ENCODE data around the gene CELSR1. TPM values are rescaled to one million over a fixed set of nuclear protein-coding genes. Genes with fewer than 3 reads are reported as not detected.
"Not testable (repeated sequence)": the region's sequence is repeated elsewhere in the genome, so short reads cannot be mapped to it uniquely, and the experiment has no call there.

The CELSR1 gene
- total RNA-seq, 1 donor from 2014 or later, result 16.0 TPM

DNA sequence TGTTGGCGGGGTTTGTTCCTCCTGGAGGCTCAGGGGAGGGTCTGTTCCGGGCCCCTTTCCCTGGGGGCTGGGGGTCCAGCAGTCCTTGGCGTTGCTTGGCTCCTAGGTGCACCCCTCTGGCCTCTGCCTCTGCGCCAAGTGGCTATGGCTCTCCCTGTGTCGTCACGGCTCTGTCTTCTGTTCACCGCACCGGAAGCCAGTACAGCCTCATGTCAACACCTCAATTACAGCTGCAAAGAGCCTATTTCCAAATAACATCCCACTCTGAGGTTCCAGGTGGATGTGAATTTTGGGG lies 64.8 kb downstream of the CELSR1 start:
- Mint-ChIP-seq H3K9me3 (ENCODE audit: unreplicated experiment) (peaks cover 9% of the 10 kb centered on the region), H3K36me3 (ENCODE audit: unreplicated experiment) (peaks cover 7% of the 10 kb centered on the region), H3K4me1 (ENCODE audit: unreplicated experiment) (no peaks in the 10 kb centered on the region), H3K27ac (ENCODE audit: unreplicated experiment) (no peak overlapping the region), H3K27me3 (ENCODE audit: unreplicated experiment) (no peaks in the 10 kb centered on the region), H3K4me3 (ENCODE audit: unreplicated experiment) (no peak overlapping the region)
- TF ChIP-seq, protein P1, sequence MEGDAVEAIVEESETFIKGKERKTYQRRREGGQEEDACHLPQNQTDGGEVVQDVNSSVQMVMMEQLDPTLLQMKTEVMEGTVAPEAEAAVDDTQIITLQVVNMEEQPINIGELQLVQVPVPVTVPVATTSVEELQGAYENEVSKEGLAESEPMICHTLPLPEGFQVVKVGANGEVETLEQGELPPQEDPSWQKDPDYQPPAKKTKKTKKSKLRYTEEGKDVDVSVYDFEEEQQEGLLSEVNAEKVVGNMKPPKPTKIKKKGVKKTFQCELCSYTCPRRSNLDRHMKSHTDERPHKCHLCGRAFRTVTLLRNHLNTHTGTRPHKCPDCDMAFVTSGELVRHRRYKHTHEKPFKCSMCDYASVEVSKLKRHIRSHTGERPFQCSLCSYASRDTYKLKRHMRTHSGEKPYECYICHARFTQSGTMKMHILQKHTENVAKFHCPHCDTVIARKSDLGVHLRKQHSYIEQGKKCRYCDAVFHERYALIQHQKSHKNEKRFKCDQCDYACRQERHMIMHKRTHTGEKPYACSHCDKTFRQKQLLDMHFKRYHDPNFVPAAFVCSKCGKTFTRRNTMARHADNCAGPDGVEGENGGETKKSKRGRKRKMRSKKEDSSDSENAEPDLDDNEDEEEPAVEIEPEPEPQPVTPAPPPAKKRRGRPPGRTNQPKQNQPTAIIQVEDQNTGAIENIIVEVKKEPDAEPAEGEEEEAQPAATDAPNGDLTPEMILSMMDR (IDR thresholded peaks at IDR 0.05), result no peak
- DNase-seq (ENCODE audit: extremely low spot score, unreplicated experiment), result no peak

DNA sequence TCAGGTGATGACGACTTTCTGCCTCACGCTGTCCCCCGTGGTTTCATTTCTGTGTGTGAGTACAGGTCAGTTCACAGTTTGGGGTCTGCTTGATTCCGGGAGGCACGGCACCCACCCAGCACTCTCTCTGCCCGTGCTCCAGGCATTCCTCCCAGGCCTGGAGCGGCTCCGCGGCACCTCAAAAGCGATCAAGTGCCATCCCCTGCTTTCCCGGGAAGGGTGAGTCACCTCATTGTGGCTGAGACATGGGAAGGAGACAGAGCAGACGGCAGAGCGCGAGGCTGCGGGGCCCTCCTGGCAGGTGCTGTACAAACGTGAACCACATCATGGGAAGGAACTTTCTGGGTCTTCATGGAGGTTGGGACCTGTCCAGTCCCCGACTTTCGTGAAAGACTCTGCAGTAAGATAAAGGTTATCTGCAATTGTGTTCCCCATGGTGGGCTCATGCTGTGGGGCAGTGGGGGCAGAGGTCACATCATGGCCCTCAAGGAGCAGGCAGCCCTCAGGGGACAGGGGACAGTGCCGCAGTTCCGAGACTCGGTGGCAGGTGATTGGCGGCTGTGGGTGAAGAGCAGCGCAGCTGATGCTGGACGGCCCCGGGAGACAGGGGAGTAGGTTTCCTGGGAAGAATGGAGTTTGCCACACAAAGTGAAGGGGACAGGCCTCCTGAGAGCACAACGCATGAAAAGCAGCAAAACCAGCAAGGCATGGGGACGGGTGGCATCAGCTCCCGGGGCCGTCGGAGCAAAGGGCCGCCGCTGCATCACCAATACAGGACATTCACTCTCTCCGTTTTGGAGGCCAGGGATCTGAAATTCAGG lies 65.3 kb downstream of the CELSR1 start:
- TF ChIP-seq, protein P1 (IDR thresholded peaks at IDR 0.05), result no peak
- no peak overlapping the region for H3K4me3 Mint-ChIP-seq (ENCODE audit: unreplicated experiment)
- H3K27ac Mint-ChIP-seq (ENCODE audit: unreplicated experiment), result no peak overlapping the region
- H3K4me1 Mint-ChIP-seq (ENCODE audit: unreplicated experiment), result no peaks in the 10 kb centered on the region
- no peaks in the 10 kb centered on the region for H3K27me3 Mint-ChIP-seq (ENCODE audit: unreplicated experiment)
- no peak for DNase-seq (ENCODE audit: extremely low spot score, unreplicated experiment)
- peaks cover 7% of the 10 kb centered on the region for H3K36me3 Mint-ChIP-seq (ENCODE audit: unreplicated experiment)
- peaks cover 9% of the 10 kb centered on the region for H3K9me3 Mint-ChIP-seq (ENCODE audit: unreplicated experiment)

DNA sequence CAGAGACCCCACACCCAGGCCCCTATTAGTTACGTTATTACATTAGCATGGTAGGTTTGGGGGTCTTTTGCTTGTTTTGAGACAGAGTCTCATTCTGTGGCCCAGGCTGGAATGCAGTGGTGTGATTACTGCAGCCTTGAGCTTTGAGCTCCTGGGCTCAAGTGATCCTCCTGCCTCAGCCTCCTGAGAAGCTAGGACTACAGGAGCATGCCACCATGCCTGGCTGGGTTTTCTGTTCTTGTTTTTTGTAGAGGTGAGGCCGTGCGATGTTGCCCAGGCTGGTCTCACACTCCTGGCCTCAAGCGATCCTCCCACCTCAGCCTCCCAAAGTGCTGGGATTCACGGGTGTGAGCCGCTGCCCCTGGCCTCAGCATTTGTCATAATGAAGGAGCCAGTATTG lies 66.1 kb downstream of the CELSR1 start:
- not testable (repeated sequence) for H3K36me3 Mint-ChIP-seq (ENCODE audit: unreplicated experiment); H3K27ac Mint-ChIP-seq (ENCODE audit: unreplicated experiment); DNase-seq (ENCODE audit: extremely low spot score, unreplicated experiment); H3K27me3 Mint-ChIP-seq (ENCODE audit: unreplicated experiment); H3K4me3 Mint-ChIP-seq (ENCODE audit: unreplicated experiment); H3K9me3 Mint-ChIP-seq (ENCODE audit: unreplicated experiment); H3K4me1 Mint-ChIP-seq (ENCODE audit: unreplicated experiment)

DNA sequence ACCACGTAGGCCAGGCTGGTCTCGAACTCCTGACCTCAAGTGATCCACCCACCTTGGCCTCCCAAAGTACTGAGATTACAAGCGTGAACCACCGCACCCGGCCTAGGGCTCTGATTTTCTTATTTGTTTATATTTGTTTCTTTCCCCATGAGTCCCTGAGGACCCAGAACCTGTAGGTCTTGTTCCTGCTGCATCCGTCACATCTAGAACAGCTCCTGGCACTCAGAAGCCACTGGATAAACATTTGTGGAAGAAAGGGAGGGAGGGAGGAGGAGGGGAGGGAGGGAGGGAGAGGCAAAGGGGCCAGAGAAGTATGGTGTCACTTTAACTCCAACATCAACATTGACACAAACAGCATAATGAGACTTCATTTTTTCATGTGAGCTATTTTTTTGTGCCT lies 67.7 kb downstream of the CELSR1 start:
- Mint-ChIP-seq H3K36me3 (ENCODE audit: unreplicated experiment) (peaks cover 4% of the 10 kb centered on the region), H3K4me1 (ENCODE audit: unreplicated experiment) (peaks cover 11% of the 10 kb centered on the region), H3K27me3 (ENCODE audit: unreplicated experiment) (no peaks in the 10 kb centered on the region), H3K27ac (ENCODE audit: unreplicated experiment) (no peak overlapping the region), H3K4me3 (ENCODE audit: unreplicated experiment) (no peak overlapping the region), H3K9me3 (ENCODE audit: unreplicated experiment) (peaks cover 1% of the 10 kb centered on the region)
- DNase-seq (ENCODE audit: extremely low spot score, unreplicated experiment), result no peak
- TF ChIP-seq, protein P1 (IDR thresholded peaks at IDR 0.05), result no peak

DNA sequence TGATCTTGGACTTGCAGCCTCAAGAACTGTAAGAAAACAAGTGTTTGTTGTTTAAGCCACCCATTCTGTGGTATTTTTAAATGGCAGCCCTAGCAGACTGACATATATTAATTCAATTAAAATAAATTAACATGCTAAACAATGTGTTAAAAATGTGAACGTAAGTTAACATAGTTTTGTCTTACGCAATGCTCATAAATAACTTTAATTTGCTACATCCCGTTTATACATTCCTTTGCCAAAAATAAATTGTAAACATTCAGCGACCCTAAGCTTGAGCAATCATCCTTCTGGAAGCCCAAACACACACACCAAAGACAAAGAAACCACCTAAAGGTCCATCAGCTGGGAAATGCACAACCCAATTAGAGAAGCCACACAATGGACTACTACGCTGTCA lies 70.4 kb downstream of the CELSR1 start:
- Mint-ChIP-seq H3K27ac (ENCODE audit: unreplicated experiment) (no peak overlapping the region), H3K36me3 (ENCODE audit: unreplicated experiment) (peaks cover 12% of the 10 kb centered on the region), H3K4me3 (ENCODE audit: unreplicated experiment) (no peak overlapping the region), H3K4me1 (ENCODE audit: unreplicated experiment) (peaks cover 17% of the 10 kb centered on the region), H3K9me3 (ENCODE audit: unreplicated experiment) (no peaks in the 10 kb centered on the region), H3K27me3 (ENCODE audit: unreplicated experiment) (no peaks in the 10 kb centered on the region)
- TF ChIP-seq, protein P1 (IDR thresholded peaks at IDR 0.05), result no peak
- no peak for DNase-seq (ENCODE audit: extremely low spot score, unreplicated experiment)
